Skeletal muscle cell (primary cell): ENCODE data around the gene MALL.
A peak's percentile ranks its signal among the peaks of the same experiment; 100 is the strongest.
"Not testable (repeated sequence)": the region's sequence is repeated elsewhere in the genome, so short reads cannot be mapped to it uniquely, and the experiment has no call there.

Experiments
- DNase-seq: peaks from one replicate; pipeline ENCODE4 v3.0.0-alpha.2; 2010; ENCODE audit warnings: low read depth
- H3K4me3 ChIP-seq: 2 replicates; pipeline ENCODE4 v1.5.1; 2011; ENCODE audit warnings: low read depth, mild to moderate bottlenecking, control low read depth, low read length, moderate library complexity

The MALL gene

DNA sequence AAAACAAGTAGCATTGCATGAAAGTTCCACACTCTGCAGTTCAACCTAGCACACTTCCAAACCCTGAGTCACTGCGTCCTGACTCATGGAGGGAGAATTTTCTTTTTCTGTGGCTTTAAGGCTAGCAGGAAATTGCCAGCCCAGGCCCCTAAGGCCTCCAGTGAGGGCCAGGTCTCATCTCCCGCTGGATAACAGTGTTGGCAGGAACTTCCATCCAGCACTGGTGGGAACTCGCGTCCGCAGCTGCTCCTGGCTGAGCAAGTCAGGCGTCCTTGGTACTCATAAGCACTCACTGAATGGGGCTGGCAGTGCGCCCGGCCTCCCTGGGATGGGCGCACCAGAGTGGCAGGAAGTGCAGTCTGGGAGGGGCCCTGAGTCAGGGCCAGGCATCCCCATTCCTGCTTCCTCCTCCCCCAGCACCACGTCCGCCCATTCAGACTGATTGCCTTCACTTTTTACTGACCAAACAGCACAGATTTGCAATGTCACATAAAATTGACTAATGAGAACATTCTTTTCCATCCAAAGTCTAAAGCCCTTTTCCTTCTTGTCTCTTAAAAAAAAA, 14.3 kb downstream of the MALL start:
- DNase-seq, result peak; percentile 100
- H3K4me3 ChIP-seq, result no peak overlapping the region

DNA sequence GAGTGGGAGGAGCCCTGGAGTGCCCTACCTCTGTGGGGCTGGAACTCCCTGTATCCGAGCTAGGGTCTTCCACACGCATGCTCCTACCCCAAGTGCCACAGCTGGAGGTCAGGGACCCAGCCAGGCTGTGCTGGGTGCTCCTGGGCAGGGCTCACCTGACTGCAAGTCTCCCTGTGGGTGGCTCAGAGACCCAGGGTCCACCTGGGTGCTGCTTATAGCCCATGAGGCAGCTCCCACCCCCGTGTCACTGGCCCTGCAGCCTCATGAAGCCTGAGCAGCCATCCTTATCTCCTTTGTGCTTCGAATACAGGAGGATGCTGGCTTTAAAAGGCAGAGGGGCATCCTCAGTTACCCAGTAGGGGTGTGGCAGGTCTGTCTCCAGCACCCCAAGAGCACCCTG, 14.7 kb downstream of the MALL start:
- not testable (repeated sequence) for DNase-seq, H3K4me3 ChIP-seq

DNA sequence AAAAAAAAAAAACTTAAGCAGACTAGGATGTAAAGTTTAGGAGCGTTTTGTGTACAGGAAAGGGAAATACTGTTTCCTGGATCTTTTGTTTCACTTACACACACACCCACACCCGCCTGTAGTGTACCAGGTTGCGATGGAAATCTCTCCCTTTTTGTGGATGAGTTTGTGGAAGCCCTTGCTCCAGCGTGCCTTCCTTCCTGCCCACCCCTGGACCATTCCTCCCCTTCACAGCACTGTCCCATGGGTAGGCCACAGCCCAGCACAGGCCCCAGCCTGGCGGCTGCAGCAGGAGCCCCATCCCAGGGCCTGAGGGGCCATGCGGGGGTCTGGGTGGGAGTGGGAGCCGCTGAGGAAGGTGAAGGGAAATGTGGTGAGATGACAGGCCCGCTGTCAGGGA, 15.1 kb downstream of the MALL start:
- DNase-seq, result no peak
- no peak overlapping the region for H3K4me3 ChIP-seq

DNA sequence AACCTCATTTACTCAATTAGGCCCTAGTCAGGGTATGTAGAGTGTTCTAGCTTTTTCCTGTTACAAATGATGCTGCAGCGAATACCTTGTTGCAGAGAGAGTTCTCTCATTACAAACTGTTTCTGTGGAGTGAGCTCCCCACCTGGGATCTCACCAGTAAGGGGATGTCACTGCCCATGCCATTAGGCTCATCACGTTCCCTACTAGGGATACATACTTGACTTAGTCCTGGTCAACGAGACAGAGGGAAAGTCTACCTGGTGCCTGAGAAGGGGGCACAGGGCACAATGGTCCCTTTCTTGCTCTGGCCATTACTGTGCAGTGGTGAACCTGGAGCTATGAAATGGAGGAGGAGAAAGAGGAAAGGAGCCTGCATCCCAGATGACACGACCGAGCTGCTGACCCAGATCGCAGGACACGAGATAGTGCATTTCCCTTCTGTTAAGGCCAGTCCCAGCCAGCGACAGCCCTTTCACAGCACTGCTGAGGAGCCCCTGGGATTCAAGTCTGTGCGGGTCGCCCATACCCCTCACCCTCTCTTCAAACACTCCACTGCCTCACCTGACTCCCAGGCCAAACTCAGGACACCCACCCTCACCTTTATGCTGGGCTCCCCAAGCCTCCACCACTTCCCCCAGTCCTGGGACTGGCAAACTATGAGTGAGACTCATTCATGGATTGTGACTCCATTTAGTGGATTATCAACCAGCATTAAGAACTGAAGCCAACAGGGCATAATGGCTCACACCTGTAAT, 16.0 kb downstream of the MALL start:
- H3K4me3 ChIP-seq, result no peak overlapping the region
- no peak for DNase-seq

DNA sequence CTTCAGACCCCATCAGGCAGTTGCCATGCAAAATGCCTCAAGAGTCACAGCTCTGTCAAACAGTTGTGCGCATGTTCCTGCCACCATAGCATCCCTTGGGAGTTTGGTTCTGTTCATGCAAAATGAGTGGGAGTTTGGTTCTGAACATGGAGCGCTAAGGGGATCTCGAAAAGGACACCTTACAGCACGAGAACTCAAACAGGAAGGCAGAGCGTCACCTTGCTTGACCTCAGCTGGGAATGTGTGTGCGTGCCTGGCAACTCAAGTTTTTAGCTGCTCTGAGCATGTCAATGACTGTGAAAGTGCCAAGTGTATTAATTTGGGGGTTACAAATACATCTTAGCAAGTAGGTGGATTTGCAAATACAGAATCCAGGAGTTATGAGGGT, 16.6 kb downstream of the MALL start:
- no peak for DNase-seq
- no peak overlapping the region for H3K4me3 ChIP-seq

DNA sequence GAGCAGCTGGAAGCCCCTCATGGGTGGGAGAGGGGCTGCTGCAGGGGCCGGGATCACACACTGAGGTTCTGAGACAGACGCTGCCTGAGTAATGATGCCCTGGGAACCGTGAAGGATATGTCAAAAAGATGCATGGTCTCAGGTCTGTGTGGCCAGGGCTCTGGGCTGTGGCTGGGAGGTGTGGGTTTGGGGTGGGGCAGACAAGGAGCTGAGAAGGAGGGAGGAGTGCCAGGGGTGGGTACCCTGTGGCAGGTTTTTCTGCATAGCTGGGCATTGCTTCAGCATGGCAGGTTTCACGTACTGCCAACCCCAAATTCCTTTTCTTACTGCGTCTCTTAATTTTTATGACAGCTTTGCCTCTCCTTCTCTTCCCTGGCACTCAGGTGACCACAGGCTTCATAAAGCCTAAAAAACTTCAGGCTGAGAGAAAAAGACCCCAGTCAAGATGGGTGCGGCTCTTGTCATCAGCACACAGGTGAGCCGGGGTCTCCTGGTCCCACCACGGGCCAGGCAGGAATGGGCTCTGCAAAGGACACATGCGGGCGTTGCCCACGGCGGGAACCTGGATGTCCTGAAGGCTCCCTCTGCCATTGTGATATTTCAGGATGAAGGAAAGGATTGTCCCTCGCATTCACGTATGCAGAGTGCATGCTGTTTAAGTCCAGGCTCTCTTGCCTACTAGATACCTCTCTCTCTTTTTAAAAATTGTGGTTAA, 18.0 kb downstream of the MALL start:
- DNase-seq, result no peak
- no peak overlapping the region for H3K4me3 ChIP-seq

DNA sequence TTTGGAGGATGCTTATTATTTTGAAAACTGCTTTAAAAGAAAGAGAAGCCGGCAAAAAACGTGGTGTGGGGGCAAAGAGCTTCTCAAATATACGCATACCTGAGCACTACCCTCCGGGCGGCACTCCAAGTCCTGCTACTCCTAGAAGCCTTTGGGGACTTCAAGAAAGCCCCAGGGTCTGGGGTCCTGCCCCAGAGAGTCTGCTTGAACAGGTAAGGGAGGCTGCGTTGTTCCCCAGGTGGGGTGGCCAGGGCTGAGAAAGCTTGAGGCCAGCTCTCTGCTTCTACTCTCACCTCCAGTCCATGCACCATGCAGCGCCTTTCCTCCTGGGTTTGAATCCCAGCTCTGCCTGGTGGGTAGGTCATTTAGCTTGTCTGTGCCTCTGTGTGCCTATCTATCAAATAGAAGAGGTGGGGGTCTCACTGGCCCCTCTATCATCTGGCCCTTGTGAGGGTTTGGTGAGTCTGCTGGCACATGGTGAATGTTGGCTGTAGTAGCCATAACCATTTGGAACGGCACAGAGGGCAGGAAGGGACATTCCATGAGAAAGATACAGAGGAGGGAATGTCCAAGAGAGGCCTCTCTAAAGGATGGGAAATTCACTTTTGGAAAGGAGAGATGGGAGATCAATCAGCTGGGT, 19.5 kb downstream of the MALL start:
- no peak for DNase-seq
- H3K4me3 ChIP-seq, result no peak overlapping the region

DNA sequence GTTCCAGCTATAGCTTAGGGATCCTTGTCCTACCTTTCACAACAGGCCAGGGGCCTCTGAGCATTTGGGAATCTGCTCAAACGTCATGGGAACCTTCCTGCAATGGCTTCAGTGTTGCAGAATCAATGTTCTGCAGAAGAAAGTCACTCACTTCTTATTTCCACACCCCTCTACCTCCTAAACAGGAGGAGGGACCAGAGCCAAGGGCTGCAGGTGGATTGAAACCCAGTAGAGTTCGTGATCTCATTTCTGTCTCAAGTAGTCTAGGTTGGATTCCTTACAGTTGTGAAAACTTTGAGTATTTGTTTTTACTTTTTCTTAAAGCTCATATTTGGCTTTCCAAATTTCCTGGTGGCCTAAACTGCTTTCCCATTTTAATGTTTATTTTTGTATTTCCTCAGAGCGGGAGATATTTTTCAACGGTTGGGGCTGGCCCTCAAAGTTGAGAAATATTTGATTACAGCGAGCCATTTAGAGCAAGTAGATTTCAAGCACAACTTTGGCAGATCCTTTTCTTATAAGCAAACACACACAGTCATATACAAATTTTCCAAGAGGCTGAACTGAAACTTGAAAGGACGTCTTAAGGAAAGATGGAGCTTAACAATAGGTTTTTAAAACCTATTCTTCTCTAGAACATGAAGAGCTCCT, 20.6 kb downstream of the MALL start:
- not testable (repeated sequence) for DNase-seq

DNA sequence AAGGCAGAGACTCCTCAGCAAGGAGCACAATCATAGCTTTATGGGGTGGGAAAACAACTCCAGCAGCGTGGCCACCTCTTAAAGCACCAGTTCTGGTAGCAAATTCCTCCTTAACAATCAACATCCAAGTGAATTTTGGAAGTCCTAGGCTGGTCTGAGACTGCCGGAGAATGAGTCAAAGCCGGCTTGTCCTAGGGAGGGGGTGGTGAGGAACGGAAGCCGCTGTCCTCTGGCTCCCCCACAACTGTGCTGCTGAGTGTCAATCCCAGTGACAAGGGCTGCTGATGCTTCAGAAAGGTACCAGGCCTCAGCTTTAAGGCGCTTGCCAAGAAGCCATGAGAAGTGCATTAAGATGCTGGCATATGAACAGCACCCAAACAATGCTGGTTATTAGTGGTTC, 21.7 kb downstream of the MALL start:
- not testable (repeated sequence) for DNase-seq, H3K4me3 ChIP-seq

More for the DNA sequence above, 20.6 kb downstream of the MALL start:
- H3K4me3 ChIP-seq, result not testable (repeated sequence)

DNA sequence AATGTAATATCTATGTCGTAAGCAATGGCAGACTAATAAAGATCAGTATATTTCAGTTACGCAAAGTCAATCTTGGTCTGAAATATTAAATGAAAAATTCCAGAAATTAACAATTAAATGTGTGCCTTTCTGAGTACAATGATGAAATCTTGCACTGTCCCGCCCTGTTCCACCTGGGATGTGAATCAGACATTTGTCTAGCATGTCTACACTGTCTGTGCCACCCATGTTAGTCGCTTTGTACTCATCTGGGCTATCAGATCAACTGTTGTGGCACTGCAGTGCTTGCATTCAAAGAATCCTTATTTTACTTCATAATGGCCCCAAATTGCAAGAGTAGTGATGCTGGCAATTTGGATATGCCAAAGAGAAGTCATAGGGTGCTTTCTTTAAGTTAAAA, 25.5 kb downstream of the MALL start:
- DNase-seq, H3K4me3 ChIP-seq: not testable (repeated sequence)

DNA sequence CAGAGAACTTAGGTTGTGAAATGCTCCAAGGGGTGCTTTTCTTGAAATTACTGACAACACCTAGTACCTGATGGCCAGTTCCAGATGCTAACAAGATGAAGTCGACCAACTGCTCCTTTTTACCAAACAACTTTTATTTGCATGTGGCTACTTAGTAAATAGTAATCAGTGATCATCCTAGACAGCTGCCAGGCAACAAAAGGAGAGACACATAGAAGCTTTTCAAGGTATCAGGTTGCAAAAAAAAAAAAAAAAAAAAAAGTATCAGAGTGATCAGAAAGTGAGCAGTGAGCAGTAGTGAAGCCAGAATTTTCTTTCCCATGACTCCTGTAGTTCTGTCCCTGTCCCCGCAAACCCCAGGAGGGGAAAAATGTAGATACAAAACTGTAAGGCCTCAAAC, 31.9 kb downstream of the MALL start:
- not testable (repeated sequence) for DNase-seq, H3K4me3 ChIP-seq

DNA sequence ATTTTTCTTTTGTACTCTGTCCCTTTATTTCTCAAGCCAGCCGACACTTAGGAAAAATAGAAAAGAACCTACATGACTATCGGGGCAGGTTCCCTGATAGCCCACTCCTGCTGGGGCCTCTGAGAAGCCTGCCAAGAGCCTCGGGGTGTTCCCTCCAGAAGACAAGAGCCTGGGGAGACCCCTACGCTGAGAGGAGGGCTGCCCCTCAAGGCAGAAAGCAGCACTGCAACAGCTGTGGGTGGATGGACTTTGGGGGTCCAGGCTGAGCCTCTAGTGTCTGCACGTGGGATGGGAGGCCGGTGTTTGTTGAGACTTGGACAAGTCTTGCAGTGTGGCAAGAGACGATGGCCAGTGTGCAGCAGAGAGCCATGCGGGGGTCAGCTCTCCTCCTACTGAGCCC, 32.5 kb downstream of the MALL start:
- H3K4me3 ChIP-seq, result not testable (repeated sequence)

DNA sequence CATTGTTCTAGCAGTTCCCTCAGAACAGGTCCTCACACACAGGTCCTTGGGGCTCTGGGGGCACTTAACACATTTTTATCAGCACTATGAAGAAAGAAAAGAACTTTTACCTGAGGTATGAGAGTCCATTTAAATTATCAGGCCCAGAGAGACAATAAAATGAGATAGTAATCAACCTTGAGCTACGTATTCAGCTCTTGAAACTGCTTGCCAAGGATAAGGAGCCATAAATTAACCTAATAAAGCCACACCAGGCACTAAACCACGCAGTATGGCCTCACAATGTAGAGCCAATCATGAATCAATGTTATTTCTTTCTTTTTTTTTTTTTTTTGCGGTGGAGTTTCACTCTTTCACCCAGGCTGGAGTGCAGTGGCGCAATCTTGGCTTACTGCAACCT, 37.5 kb downstream of the MALL start:
- DNase-seq, H3K4me3 ChIP-seq: not testable (repeated sequence)

More for the DNA sequence above, 32.5 kb downstream of the MALL start:
- not testable (repeated sequence) for DNase-seq

DNA sequence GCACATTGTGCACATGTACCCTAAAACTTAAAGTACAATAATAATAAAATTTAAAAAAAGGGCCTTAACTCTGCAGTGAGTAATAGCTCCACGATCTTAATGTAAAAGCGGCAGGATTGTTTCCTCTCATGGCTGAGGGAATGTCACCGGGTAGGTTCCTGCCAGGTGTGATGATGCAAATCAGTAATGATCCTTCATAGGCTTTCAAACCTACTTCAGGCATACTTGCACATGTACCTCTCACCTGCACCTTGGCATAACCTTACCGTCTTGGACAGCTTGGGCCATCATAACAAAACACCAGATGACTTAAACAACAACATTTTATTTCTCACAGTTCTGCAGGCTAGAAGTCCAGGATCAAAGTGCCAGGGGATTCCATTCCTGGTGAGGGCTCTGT, 39.7 kb downstream of the MALL start:
- H3K4me3 ChIP-seq, DNase-seq: not testable (repeated sequence)

DNA sequence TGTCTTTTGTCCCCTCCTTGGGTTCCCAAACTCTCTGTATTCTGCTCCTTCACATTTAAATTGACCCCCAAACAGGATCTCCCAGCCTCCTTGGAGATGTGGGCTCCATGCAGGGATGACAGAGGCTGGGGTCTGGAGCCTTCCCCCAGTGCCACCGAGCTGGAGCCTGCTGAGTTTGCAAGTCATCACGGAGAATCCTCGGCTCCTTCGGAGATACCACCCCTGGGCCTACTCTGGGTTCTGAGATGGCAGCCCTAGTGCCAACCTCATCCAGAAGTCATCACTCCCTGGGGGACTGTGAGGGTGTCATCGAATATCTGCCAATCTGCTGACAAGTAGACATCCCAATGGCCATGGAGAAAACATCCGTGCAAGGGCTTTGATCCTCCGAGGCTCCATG, 45.8 kb downstream of the MALL start:
- DNase-seq, H3K4me3 ChIP-seq: not testable (repeated sequence)

DNA sequence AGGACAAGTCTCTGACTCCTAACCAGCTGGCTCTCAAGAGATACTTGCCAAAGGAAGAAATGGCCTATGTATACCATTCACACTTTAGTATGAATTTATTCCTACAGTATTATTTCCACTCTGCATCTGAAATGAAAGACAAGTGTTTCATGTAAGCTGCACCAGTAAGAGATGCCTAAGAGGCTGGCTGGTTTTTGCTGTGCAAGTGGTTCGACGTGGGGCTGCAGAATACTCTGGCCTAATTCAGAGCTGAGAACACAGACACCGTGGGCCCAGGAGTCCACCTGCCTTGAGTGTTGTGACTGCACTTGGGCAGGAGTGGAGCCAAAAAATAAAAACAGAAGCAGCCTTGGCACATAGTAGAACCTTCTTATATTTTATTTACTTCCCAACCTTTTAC, 47.5 kb downstream of the MALL start:
- H3K4me3 ChIP-seq, DNase-seq: not testable (repeated sequence)

DNA sequence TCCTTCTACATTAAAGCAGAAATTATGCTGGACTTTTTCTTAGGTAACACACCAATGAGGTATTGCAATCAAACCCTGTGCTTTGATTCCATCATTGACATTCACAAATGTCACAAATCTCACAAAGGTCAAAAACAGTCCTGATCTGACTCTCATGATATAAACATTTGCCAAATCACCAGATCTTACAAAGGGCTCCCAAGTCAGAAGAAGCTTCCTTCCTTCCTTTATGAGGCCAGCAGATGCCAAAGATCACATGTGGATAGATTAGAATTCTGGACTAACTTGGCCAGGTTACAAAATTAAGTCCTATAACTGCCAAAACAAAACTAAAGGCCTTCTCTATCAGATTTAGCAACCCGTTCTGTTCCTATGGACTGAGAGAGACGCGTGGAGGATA, 53.3 kb downstream of the MALL start:
- not testable (repeated sequence) for H3K4me3 ChIP-seq, DNase-seq

DNA sequence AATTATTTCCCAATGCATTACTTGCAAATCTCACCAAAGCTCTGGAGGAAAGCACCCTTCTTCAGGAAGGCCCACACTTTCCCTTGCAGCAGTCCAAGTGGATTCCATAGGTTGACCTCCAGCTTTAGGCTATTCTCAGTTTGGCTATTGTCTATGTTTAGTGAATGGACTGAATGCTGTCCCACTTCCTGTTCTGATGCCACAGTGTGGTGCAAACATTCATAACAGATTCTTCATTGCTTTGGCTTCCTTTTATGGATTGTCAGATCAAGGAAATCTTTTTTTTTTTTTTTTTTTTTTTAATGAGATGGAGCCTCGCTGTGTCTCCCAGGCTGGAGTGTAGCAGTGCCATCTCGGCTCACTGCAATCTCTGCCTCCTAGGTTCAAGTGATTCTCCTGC, 55.1 kb downstream of the MALL start:
- H3K4me3 ChIP-seq, DNase-seq: not testable (repeated sequence)

DNA sequence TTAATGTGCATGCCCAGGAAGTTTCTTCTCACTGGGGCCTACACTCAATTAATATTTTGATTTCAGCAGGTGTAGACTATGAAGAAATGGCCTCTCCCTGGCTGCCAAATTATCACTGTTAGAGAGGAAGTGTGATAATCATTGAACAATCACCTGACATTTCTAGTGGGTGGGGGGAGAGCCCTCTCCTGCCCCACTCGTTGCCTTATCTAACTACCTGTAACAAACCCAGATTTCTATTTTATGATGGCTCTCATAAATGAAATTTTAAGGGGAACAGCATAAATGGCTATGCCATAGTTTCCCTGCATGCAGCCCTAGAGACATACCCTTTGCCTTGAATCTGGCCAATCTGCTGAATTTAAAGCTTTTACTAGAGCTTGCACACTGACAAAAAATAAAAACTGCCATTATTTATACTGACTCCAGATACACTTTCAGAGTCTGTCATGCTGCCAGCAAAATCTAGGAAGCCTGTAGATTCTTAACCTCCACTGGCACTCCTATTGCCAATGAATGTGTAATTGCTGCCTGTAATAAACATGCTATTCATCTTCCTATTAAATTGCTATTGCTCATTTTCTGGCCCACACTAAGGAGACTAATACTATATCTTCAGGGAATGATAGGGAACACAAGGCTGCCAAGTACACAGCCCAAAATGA, 55.8 kb downstream of the MALL start:
- H3K4me3 ChIP-seq, DNase-seq: not testable (repeated sequence)
